SHP77 treated with DMSO at 0.1 percent for 48 hours (cell line): ENCODE results near the gene HS2ST1.
"Not testable (repeated sequence)": the region's sequence is repeated elsewhere in the genome, so short reads cannot be mapped to it uniquely, and the experiment has no call there.

Experiments used
- DNase-seq: peaks from one replicate; lab custom pipeline; 2025; lab: John Stamatoyannopoulos, UW

HS2ST1 gene

DNA sequence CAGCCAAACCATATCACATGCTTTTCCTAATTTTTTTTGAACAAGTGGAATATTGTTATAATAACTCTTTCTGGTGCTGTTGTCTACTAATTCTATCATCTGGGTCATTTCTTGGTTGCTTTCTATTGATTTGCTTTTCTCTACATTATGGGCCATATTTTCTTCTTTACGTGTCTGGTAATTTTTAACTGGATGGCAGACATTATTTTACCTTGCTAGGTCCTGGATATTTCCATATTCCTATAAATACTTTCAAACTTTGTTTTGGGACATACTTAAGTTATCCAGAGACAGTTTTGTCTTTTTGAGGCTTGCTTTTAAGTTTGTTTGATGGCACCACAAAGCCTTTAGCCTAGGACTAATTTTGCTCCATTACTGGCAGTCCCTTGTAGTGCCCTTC lies 11.3 kb downstream of the HS2ST1 start:
- DNase-seq = no peak

DNA sequence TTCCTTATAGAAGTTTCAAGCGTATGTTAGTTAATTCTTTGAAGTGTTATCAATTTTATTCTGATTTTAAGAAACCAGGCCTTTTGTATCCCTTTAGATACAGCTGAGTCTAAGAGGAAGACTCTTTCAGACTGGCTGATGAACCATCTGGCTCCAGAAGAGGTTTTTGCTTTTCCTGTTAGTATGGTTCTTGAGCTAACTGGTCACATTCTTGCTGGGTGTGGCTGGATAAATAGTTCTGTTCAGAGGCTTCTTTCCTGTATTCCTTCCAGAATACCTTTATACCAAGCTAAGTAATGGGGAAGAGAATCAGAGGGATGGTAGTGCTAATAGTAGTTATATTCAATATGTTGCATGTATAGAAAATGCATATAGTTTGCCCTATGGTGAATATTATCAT lies 12.4 kb downstream of the HS2ST1 start:
- DNase-seq = no peak

DNA sequence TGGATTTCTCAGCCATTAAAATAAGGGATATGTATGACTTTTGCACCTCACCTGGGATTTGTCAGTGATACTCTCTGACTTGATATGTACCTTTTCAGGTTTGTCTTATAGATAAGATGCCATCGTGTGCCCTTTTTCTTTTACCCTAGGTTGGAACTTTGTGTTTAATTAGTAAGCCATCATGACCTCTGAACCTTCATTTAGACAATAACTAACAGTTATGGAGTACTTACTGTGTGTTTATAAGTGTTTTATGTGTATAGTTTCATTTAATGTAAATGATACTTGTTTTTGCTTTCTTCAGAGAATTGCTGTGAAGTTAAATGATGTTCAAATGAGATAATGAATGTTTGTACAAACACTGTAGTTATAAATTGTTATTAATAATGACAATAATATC lies 14.4 kb downstream of the HS2ST1 start:
- DNase-seq = no peak

DNA sequence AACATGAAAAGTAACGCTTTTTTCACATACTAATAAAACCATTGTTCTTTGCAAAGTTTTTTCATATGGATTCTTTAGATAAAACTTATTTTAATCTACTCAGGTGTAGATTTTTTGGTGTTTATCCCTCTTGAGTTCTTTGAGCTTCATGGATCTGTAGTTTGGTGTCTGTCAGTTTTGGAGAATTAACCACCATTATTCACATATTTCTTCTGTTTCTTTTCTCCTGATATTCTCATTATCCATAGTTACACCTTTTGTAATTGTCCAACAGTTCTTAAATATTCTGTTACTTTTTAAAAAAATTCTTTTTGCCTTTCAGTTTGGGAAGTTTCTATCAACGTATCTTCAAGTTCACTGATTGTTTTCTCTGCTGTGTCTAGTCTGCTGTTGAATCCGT lies 18.6 kb downstream of the HS2ST1 start:
- DNase-seq = no peak

DNA sequence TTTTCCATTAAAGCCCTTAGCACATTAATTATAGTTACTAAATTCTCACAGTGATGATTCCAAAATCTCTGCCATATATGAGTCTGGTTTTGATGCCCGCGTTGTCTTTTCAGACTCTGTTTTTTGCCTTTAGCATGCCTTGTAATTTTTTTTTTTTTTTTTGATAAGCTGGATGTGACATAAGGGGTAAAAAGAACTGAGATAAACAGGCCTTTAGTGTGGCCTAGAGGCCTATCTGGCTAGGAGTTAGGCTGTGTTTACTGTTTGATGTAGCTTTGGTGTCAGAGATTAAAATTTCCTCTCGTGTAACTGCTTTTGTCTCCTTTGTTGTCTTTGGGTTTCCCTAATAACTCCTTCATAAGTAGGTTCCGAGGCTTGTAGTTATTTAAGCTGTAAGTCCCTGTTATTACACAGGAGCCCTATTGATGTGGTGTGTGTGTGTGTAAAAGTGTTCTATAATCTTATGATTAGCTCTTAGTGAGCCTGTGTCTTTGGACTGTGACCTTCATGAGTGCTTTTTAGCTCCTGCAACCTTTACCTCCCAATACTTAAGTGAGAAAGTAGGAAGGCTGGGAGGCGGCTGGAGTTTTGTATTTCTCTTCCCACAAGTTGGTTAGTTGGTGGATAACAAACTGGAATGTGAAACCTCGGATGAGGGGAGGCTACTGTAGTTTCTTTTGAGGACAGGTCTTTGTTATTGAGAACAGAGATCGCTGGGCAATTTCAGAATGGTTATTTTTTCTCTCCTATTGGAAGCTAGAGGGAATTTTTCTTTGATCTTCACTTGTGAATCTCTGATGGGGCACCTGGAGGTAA lies 19.3 kb downstream of the HS2ST1 start:
- DNase-seq = no peak

DNA sequence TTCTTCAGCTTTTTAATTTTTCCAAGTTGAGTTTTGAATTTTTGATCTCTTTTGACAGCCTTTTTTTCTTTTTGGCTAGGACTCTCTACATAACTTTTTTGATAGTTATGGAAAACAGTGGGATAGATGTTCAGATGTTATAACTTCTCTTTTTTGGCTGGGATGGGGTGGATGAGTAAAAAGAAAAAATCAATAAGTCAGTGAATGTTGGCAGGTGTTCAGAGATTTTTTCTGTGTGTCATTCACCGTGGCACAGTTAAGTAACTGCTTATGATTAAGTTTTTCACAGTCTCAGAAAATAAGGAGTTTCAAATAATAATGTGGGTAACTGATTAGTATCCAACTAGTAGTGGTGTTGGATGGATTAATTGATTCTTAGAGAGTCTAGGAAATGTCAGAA lies 24.0 kb downstream of the HS2ST1 start:
- DNase-seq = no peak

DNA sequence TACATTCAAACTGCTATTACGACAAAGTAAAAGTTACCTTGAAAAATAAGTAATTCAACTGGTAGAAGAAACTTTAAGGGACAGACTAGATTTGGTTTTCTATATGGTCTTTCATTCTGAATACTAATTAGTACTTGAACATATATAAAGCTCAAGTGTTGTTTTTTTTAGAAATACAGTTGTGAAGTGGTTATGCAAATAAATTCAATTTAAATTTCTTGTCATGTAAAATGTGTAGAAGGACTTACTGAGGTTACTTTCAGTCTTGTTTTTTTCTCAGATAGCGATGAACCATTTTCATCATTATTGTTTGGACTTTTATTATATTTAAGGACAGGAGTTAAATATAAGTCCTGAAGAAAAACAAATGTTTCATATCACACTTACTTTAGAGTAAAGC lies 24.4 kb downstream of the HS2ST1 start:
- DNase-seq = no peak

DNA sequence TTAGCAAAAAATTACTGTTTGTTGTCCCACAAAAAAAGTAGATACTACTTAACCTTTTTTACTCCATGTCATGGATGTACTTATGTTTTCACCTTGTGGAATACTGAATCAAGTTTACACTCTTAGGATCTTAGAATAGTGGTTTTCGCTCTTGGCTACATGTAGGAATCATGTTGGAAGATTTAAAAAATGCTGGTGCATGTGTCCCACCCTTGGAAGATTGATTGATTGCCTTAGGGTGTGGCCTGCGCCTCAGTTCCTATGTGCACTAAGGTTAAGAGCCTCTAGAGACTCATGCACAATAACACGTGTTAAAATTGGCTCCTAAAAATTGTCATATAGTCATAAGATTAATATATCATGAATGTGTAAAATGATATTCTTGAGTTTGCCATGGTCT lies 25.0 kb downstream of the HS2ST1 start:
- DNase-seq = no peak

DNA sequence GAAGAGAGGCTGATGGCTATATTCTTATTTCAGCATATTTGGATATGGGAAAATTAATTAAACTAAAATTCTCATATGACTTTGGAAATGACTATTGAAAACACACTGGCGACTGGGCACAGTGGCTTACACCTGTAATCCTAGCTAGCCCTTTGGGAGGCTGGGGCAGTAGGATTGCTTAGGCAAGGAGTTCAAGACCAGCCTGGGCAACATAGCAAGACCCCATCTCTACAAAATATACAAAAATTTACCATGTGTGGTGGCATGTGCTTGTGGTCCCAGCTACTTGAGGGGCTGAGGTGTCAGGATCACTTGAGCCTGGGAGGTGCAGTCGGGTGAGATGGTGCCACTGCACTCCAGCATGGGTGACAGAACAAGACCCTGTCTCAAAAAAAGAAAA lies 26.2 kb downstream of the HS2ST1 start:
- no peak for DNase-seq

DNA sequence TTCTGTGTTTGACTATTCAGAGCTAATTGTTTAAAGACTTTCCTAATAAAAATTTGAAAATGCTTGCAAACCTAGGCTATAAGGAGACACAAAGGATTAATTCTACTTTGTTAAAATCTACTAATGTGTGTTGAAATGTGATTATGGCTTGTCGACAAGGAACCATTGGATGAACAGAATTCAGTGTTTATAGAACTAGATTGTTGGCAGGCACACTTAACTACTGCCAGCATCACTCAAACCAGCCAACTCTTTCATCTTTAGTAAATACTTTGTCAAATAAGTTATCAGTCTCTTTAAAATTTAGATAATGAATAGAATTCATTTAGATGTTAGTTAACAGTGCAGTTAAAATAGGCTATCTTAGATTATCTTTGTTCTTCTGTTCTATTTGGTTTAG lies 27.6 kb downstream of the HS2ST1 start:
- DNase-seq = no peak

DNA sequence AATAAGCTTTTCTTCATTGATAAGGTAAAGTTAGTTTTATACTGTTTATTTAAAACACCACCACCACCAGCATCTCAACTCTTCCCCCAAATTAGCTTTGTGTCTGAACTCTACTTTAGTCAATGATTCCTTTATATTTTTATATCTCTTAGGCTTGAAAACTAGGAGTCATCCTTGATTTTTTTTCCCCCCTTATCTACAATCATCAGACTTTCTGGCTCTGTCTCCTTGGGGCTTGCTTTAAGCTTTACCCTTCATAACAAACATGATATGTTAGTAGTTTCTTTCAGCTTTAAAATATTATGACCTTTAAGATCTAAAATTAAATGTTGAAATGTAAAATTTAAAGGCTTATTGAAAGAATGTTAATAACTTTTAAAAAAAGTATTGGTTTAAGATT lies 28.3 kb downstream of the HS2ST1 start:
- DNase-seq = no peak

DNA sequence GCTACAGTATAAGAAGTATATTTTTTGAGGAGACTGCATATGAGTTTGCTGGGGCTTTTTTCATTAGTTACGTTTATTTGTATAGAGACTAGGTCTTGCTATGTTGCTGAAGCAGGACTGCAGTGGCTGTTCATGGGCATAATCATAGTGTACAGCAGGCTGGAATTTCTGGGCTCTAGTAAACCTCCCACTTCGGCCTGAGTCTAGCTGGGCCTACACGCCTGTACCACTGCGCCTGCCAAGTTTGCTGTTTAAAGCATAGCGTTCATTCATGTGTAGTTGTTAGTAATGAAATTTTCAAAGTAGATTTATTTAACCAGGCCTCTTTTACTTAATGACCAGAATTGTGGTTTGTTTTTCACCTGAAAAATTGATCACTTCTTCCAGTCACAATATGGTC lies 33.8 kb downstream of the HS2ST1 start:
- DNase-seq = no peak

DNA sequence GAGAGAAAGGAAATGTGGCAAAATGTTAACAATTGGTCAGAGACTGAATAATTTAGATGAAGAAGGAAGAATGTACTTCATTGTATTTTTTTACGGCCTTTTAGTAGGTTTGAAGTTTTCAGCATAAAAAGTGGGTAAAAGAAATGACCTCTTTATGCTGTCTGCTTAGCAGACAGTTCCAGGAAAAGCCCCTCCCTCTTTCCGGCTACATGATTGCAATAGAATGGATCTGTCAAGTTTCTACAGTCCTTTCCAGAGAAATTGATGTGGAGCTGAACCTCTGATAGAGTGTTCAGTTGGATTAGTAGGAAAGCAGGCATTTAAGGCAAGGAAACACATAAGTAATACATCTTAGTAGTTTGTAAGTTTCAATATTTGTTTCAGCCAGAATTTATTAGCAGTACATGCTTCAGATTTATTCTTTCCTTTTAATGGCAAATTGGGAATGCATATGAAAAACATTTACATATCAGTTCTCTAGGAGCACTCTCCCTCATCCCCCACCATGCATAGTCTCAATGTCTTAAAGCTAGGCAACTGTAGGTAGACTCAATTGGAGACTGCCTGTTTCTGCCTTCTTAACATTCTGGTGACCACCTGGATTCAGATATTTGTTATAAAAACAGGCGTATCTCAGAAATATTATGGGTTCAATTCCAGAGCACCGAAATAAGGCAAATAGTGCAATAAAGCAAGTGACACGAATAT lies 36.4 kb downstream of the HS2ST1 start:
- no peak for DNase-seq

DNA sequence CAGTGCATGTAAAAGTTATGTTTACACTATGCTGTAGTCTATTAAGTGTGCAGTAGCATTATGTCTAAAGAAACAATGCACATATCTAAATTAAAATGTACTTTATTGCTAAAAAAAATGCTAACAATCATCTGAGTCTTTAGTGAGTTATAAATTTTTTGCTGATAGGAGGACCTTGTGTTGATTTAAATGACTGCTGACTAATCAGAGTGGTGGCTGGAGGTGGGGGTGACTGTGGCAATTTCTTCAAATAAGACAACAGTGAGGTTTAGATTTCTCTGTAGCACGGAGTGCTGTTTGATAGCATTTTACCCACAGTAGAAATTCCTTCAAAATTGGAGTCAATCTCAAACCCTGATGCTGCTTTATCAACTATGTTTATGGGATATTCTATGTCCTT lies 37.0 kb downstream of the HS2ST1 start:
- no peak for DNase-seq

DNA sequence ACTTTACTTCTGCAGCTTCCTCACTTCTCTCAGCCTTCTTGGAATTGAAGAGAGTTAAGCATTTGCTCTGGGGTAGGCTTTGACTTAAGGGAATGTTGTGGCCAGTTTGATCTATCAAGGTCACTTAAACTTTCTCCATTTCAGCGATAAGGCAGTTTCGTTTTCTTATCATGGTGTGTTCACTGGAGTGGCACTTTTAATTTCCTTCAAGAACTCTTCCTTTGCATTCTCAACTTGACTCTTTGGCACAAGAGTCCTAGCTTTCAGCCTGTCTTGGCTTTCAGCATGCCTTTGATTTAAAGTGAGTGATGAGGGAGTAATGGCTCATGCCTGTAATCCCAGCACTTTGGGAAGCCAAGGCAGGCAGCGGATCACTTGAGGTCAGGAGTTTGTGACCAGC lies 38.7 kb downstream of the HS2ST1 start:
- no peak for DNase-seq

DNA sequence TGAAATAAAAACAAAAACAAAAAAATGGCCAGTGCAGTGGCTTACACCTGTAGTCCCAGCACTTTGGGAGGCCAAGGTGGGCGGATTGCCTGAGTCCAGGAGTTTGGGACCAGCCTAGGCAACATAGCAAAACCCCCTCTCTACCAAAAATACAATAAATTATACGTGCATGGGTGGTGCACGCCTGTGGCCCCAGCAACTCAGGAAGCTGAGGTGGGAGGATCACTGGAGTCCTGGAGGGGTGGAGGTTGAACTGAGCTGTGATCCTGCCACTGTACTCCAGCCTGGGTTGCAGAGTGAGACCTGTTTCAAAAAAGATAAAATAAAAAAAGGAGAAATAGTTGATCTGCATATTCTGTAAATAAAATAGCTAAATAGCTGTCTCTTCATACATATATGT lies 41.2 kb downstream of the HS2ST1 start:
- no peak for DNase-seq

DNA sequence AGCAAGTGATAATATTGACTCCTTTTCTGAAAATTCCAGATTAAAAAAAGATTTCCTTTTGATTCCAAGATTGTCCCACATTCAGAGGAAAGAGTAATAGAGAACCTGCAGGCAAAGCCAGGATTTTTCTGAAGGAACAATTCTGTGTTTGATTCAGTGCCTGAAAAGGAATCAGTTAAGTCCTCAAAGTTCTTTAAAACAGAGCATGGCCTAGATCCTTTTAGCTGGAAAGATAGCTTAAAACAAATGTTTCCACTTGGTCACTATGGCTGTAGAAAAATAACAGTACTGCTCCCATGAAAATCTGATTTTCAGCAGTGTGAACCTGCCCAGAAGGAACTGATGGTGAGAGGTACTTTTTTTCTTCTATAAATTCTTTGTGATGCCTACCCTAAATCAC lies 41.8 kb downstream of the HS2ST1 start:
- no peak for DNase-seq

DNA sequence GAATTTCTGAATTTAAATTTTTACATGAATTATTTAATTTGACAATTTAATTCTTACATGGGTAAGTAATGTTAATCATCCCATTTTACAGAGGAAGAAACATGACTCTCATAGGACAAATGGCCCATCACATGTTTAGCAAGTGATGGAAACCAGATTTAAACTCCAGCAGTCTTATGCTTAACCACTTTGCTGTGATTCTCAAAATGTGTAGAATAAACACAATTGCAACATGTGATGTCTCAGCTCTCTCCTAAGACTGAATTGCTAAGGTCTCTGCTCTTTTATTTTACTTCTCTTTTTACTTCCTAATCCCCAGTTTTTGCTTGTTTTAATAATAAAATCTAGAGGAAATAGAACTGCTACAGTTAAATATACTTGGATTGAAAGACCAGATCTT lies 42.8 kb downstream of the HS2ST1 start:
- DNase-seq = no peak

DNA sequence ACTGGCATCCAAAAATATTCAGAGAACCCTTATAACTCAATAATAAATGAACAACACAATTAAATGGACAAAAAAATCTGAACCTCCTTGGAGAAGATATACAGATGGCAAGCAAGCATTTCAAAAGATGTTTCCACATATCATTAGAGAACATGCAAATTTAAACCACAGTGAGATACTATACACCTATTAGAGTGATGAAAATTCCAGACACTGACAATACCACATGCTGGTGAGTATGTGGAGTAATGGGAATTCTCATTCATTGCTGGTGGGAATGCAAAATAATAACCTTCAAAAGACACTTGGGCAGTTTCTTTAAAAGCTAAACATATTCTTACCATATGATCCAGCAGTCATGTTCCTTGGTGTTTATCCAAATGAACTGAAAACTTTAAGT lies 46.1 kb downstream of the HS2ST1 start:
- DNase-seq = no peak

DNA sequence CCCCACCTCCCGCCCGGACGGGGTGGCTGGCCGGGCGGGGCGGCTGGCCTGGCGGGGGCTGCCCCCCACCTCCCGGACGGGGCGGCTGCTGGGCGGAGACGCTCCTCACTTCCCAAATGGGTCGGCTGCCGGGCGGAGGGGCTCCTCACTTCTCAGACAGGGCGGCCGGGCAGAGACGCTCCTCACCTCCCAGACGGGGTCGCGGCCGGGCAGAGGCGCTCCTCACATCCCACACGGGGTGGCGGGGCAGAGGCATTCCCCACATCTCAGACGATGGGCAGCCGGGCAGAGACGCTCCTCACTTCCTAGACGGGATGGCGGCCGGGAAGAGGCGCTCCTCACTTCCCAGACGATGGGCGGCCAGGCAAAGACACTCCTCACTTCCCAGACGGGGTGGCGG lies 49.4 kb downstream of the HS2ST1 start:
- not testable (repeated sequence) for DNase-seq

DNA sequence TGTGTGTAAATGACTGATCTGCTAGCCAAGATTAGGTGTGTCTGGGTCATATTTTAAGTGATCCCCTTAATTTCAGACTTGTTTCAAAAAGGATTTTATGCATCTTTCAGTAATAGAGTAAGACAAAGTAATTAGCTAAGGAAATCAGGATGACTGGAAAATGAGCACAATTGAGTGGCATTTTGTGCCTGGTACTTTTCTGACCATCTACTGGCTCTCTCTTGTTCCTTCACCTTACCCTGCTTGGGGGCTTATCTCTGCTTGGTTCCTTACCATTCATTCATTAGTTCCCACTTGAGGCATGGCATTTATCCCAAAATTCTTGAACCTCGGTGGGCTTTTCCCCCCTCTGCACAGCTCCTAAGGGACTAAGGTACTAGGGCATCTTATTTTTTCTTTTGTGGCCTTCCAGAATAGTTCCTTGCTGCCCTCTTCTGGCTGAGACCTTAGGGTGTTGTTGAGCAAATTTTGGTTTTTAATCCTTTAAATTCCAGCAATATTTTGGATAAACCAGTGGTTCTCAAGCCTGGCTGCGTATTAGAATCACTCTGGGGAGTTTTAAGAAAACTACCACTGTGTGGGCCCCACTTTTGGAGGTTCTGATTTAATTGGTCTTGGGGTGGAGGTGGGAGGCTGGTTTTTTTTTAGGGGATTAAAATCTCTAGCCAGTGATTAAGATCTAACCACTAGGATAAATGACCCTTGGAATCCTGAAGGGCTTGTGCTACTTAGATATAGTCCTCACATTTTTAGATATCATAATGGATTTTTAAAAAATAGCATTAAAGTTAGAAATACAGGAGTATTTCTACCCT lies 50.8 kb downstream of the HS2ST1 start:
- DNase-seq = no peak

DNA sequence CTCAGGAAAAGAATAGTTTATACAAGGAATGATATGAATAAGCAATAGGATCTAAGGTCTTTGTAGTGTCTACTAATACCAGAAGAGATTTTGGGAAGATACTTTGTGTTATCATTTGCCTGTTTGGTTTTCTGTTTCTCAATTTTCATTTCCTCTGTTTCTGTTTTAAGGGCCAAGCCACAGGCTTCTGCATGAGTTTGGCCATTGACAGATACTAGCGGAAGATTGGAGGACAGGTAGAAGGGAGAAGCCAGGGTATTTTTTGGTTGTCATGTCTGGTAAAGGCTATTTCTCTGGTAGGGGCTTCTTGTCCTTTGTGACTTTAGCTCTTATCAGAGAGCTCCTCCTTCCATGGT lies 51.4 kb downstream of the HS2ST1 start:
- no peak for DNase-seq

DNA sequence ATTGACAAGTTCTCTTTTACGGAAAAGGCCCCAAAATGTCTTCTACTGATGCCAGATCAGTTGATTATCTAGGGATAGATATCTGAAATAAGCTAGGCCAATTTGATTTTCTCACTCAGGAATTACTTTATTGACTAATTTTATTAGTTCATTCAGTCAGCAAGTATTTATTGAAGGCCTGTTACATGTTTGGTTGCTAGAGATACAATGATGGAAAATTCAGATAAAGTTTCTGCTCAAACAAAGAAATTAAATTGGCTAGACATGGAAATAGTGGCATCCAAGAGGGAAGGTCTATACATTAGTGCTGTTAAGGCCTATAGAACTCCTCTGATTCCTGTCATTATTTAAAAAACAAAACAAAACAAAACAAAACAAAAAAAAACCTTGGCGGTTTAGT lies 56.5 kb downstream of the HS2ST1 start:
- no peak for DNase-seq
